NOMO-1 treated with dmso at 0.1 percent for 144 hours (cell line): ENCODE measurements around the gene CTNND2.
"Not testable (repeated sequence)": the region's sequence is repeated elsewhere in the genome, so short reads cannot be mapped to it uniquely, and the experiment has no call there.

ENCODE experiments used
- DNase-seq: peaks from one replicate; lab custom pipeline; 2025; ENCODE audit not compliant: unreplicated experiment; lab: John Stamatoyannopoulos, UW

The CTNND2 gene

DNA sequence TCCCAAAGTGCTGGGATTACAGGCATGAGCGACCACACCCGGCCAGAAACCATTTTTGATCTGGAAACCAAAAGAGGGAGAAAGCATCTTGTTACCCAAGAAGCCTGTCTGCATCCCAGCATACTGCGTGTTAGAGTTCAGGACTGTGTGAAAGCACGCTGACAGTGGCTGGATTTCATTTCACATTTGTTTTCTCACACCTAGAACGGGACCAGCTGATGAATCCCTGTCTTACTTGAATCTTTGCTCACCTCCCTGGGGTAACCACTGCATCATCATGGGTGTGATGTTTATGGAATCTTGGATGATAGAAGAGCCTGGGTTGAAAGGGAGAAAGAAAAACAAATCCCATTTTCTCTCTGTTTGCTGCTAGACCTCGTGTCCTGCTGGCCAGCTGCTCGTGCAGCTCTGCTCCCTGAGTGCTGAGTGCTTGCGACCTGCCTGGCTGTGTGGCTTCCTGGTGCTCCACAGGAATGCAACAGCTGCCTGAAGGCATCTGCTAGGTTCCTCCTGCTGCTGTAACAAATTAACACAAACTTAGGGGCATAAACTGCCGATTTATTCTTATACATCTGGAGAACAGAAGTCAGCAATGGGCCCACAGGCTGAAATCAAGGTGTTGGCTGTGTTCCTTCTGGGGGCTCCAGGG, 764.9 kb downstream of the CTNND2 start:
- DNase-seq = no peak

DNA sequence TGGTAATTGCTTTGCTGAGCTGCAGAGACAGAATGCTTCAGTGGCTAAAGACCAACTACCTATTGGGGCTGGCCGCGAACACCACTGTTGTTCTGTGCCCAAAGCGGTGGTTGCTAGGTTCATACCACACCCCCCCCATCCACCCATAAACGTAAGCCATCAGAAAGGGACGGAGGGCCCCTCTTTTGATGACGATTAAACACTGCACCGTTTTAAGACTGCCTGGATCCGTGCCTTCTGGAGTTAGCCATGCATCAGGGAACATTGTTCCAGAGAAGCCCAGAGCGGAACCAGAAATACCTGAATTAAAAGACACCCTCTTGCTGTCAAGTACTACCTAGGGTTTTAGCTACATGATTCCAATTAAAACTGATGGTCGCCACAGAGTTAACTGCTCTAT, 774.1 kb downstream of the CTNND2 start:
- no peak for DNase-seq

DNA sequence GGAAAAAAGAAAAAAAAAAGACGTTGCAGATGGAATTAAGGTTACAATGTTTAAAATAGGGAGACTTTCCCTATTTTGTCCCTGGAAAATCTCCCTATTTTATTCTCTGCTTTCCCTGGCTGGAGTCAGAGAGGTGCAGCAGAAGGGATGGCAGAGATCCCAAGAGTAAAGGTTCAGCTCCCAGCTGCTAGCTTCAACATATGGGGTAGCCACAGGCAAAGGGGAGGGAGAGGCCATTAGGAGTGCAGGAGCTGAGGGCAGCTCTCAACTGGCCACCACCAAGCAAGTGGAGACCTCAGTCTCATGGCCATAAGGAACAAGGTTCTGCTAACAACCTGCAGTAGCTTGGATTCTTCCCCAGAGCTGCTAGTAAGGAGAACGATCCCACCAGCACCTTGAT, 776.2 kb downstream of the CTNND2 start:
- DNase-seq = no peak

DNA sequence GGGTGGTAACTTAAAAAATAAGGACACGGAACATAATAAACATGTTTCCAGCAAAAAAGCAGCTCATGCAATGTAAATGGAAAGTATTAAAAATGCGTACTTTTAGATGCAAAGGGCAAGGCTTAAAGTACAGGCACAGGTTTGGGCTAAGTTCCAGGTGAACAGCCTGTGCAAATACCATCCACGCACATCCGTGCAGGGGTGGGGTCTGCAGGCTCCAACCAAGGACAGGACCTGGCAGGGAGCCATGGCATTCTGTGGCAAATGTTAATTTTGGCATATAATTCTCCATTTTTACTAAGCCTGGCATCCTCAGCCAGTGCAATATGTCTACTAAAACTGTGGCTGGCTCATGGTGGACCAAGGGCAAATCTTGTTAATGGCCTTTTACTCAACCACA, 777.4 kb downstream of the CTNND2 start:
- no peak for DNase-seq

DNA sequence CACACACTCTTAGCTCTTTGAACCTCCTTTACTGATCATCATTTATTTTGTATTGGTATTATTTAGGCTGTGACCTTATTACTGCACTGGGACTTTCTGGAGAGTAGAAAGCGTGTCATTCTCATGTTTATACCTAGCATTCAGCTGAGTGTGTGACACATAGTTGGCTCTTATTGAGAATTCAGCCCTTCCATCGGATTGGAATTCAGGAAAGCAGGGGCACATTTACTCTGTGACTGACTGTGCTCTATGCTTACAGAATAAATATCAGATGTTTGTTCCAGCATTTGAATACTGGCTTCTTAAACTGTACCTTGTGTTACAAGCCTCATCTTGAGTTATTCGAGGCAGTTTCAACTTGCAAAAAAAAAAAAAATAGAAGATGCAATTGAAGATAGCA, 782.4 kb downstream of the CTNND2 start:
- no peak for DNase-seq

DNA sequence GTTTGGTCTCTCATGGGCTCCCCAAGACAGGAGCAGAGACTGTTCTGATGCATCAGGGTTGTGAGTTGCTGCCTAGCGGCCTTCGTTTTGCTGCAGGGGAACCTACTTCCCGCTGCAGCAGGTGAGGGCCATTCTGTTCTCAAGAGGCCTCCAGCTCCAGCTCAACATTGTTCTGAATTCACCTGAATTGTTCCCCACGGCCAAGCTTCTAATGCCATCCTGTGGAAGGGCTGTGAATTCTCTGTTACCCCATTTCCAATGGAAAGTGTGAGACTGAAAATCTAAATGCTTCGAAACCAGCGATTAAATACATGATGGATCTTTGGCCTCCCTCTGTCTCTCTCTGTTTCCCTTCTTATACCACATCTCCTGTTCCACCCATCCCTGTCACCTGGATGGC, 794.1 kb downstream of the CTNND2 start:
- DNase-seq = no peak

DNA sequence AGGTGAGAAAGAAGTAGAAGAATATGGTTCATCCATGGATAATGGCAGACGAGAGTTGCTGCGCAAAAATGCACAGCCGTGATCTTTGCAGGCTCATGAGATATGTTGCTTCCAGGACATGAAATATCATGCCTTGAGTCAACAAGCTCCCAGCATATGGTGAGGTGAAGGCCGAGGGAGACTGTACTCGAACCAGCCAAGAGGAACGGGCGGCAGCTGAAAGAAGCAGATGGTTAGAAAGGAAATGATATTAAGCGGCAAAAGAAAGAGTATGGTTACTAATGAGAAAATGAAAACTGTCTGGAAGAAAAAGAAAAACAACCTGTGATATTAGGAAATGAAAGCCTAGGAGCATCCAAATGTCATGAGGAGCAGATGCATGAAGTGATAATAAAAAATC, 798.5 kb downstream of the CTNND2 start:
- DNase-seq = no peak

DNA sequence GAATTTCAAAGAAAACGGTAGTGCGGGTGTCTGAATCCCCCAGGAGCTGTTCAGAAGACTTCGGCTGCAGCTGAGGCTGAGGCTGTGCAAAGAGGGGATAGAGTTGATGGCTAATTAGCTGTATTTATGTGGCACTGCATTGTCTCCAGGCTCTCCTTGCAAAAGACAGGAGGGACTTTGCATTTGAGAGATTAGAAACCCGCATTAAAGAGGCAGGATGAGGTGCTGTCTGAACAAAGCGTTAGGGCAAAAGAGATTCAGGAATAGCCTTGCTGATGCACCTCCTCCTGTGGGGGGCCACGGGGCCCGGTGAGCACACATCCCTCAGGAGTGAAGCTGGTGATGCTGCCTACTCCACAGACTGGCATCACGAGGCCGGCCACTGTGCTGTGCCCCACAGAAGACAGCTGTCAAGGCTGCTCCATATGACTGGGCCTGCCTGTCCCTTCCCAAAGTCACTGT, 799.6 kb downstream of the CTNND2 start:
- DNase-seq = no peak

DNA sequence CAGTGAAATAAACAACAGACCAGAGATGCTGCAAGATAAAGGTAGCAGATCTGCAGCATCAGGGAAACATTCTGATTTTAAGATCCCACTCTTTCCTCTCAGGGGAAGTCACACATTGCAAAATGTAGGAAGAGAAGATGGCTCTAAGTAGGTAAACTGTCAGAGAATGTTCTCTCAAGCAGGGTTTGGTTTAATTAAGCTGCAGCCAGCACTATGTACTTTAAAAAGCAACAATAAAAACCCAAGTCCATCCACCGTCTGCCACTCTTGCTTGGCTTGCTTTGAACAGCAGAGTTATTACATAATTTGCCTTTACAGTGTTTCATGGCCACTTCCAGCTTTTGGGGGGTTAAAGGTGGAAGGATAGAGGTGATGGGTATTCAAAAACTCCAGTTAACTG, 800.0 kb downstream of the CTNND2 start:
- no peak for DNase-seq

DNA sequence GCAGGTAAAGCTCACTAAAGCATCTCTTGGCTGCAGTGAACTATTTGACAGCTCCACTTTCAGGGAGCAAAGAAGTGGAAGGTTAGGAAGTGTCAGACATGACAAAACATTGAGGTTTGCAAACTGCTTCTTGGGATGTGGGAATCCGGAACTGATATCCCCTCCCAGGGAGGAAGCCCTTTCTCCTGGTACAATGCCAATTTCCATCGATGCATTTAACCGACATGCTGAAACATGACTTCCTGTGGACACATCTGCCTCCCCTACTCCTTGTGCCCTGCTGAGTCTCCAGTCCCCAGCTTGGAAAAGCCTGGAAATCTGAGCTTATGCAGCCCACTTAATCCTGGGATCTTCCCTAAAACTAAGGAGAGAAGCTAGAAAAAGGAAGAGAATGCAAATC, 820.1 kb downstream of the CTNND2 start:
- DNase-seq = no peak

DNA sequence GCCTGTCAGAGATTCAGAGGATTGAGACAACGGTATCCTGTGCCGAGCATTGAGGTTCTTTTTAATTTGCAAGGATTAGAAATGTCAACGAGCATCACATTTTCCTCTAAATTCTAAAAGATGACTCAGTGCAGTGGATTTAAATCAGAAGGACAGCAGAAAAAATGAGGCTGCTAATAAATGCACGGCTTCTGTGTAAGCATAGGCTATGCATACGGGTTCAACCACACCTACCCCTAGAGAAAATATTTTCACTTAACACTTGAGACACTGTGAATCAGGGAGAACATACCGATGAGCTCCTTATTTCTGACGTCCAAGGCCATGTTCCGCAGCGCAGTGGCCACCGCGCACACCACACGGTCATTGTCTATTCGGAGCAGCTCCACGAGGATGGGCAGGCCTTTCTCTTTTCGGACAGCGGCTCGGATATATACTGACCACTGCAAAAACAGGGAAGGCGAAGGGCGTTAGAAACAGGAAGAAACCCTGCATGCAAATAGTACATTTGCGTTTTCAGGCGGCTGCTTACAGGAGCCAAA, 821.8 kb downstream of the CTNND2 start:
- DNase-seq = no peak

DNA sequence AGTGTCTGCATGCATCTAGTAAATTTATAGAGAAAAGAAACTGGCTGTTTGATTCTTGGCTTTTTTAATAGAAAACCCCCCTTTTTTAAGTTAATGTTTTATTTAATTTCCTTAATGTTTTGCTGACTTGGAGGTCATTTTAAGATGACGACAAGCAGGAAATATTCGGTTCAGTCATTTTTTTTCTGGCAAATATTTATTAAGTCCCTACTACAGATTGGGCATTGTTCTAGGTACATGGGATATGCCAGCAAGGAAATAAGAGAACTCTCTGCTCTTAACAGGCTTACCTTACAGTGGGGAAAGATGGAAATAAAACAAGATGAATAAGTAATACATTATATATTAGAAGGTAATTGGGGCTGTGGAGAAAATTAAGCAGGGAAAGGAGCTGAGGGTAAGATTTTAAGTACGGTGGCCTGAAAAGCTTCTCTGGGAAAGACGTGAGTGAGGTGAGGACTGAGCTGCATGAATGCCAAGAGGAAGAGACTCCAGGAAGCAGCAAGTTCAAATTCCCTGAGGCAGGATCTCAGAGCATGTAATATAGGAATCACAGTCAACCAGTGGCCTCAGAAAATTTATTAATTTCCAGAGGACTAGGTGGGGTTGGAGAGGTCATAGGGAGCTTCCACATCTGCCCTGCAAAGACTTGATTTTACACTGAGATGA, 827.2 kb downstream of the CTNND2 start:
- DNase-seq = no peak

DNA sequence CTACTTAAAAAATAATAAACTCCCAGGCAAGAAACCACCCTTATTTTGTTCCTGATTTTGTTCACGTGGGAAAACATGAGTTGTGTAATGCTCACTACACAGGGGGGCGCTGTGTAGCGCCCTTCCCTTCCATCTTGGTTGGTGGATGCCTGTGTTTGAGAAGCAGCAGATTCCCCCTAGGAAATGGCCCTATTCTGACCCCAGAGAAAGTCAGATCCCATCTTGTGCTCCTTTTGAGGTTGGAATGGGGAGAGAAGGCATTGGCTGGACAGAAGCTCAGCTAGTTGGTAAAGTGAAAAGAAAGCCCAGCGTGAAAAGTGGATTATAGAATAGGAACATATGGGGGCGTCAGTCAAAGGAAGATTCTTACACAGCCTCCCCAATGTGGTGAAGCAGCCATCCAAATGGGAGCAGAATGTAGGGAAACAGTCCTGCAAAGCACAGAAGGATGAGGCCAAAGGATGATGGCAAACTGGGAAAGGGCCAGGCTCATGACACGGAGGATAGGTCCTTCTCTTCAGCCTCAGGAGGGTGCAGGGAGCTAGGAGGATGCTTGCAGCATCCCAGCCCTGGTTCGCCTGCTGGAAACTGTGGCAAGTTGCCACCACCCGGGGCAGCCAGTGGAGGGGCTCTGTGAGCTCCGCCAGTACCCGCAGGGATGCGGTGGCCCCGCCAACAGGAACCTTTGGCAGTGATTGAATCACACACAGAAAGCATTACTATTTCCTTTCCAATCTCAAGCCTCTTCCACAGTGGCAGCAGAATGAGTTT, 829.0 kb downstream of the CTNND2 start:
- DNase-seq = no peak

DNA sequence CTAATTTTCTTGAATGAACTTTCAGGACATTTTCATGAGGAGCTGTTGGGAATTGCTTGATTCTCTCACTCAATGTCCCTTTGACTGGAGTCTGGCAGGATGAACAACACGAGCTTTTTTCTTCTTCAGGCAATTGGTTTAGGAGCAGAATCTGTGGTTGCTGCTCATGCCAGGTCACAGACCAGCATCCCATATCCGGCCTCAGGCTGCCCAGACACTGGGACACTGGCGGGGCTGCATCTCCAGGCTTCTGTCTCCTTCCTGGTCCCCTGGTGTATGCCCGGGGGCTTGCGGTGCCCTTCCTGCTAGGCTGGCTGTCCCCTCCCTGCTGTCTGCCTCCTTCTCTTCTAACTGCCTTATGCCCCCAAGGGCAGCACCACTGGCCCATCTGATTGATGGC, 831.7 kb downstream of the CTNND2 start:
- DNase-seq = no peak

DNA sequence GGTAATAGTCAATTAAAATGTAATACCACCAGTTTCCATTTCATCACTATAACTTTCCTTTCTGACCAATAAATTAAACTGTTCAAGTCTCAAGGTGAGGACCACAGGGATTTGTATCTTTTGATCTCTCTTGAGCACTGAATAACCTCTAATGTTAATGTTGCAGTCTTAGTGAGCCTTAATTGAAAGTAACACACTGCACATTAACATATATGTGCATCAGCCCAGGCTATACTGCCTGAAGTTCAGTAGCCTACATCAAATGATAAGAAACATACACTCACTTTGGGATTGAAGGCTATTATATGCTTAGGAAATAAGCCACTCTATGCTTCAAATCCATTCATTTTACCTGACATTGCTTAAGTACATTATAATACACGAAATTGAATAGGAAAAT, 832.2 kb downstream of the CTNND2 start:
- DNase-seq = no peak

DNA sequence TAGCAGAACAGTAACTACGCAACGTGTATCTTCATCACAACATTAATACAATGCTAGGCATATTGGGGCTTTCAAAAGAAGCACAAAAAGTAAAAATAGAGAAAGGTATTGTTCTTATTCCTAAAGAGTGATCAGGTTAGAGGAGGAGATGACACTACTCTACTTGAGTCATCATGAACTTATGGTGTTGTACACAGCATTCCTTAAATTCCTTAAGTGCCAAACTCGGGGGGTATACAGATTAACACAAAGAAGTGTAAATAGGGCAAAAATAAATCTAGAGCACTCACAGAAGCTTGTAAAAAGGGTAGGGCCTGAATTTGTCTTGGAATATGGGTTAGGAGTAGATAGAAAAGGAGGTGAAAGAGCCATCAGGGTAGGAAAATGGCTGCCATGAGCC, 835.2 kb downstream of the CTNND2 start:
- no peak for DNase-seq

DNA sequence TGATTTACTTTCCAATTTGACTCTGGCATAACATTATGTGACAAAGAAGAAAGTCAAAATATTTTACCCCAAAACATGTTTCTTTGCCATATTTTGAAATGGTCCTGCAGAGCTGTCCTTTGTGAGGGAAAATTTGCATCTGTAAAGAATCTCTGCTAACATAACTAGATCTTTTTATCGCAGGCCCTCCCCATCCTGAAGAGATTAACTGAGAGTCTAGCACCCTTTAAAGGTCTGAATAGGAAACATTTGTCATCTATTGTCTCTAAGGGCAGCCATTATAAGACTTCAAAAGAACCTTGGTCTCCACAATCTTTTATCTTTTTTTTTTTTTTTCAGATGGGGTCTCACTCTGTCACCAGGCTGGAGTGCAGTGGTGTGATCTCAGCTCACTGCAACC, 838.5 kb downstream of the CTNND2 start:
- DNase-seq = not testable (repeated sequence)

DNA sequence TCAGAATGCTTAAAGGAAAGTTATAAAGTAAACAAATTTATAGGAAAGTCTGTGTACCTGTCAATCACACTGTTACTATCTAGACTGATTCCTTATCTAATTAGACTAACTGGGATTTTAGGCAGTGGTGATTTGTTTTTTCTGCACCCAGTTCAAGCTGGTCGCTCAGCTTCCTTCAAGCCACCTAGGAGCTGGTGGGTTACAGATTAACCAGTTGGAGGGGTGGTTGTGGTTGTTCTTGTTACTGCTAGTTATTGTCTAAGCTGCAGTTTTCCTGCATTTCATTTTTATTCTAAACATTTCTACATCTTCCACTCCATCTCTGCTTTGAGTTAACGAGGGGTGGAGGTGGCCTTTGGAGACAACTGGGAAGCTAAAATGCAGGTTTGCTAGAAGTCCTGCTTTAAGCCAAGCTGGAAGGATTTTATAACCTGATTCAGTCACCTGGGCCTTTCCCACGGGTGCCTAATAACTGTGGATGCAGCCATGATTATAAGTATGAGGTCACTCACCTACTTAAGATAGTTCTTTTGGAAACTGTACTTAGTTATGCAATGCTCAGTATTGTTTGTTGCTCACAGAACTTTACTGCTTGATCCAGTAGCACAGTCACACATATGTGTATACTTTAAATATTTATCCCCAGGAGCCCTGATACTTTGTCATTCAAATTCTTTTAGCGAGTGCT, 839.3 kb downstream of the CTNND2 start:
- DNase-seq = no peak

DNA sequence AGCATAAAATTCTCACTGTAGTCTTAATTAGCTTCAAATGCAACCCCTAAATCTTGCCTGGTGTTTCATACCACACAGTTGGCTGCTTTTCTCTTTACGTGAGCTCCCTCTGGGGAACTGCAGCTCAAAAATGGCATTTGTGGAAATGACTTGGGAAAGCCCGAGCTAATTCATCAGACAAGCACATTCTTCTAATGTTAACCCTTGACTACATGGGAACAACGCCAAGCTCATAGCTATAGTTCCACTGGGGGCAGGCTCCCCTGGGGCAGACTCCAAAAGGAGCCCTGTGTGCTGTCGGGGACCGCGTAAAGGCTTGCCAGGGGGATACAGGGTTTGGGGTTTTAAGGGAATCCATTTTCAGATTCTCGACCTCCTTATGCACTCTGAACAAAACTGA, 841.8 kb downstream of the CTNND2 start:
- DNase-seq = no peak

DNA sequence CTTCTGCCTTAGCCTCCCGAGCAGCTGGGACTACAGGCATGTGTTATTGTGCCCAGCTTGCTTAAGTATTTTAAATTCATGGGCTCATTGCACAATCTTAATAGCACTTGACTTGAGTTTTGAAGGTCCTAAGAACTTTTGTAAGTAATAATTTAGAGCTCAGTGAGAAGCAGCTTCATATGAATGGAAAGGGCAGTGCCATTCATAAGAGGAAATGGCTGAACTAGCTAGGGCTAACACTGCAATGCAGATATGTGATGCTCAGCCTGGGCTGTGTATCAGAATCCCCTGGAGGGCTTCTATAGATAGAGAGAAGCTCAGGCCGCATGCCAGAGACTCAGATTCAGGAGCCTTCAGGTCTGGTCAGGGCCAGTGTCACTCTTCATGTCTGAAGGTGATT, 847.7 kb downstream of the CTNND2 start:
- no peak for DNase-seq

DNA sequence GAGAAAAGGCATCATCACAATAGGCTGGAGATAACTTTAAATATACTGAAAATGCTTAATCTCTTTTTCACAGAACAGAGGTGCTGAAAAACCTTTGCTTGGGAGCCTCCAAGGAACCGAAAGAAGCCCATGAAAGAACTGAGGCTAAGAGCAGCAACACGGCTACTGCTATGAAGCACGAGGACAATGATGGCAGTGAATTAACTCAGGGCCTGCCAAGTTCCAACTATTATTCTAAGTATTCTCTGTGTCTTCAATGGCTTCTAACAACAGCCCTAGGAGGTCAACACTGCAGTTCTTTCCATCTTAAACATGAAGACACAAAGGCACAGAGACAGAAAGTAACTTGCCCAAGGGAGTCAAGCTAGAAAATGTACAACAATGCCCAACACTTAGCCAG, 850.2 kb downstream of the CTNND2 start:
- DNase-seq = no peak
